PC-3 (cell line): Measurements from ENCODE around the gene PSEN2. TPM values are rescaled to one million over a fixed set of nuclear protein-coding genes. Genes with fewer than 3 reads are reported as not detected.

Experiments
- ATAC-seq: fragments of 200-7000 bp; cut with Tn5 transposase; 2 replicates; pipeline ENCODE4 v1.9.1; 2020; ENCODE audit warnings: mild to moderate bottlenecking, moderate library complexity
- BruUV-seq: library from RNA; stranded (reverse); fragments of 400-500 nt; replicated peaks from 2 replicates; lab custom pipeline; 2021; lab: Mats Ljungman, UMichigan
- CTCF ChIA-PET: fragments of 300-600 bp; sonication (Branson Sonifier 250); formaldehyde crosslinking; loops from one replicate; lab custom pipeline; 2022; ENCODE audit warnings: antibody characterized with exemption; lab: Charles Lee
- POLR2A ChIA-PET: fragments of 300-600 bp; sonication (Branson Sonifier 250); formaldehyde crosslinking; loops from one replicate; lab custom pipeline; 2022; ENCODE audit warnings: antibody characterized with exemption; ENCODE audit not compliant: unreplicated experiment; lab: Charles Lee
- DNase-seq: peaks from one replicate; pipeline ENCODE4 v3.0.0-alpha.2; 2015
- H2AFZ ChIP-seq: fragments of 300-600 bp; sonication (generic); 2 replicates; pipeline ENCODE4 v1.6.0; 2016; ENCODE audit warnings: antibody characterized with exemption, low read length
- H3F3A ChIP-seq: fragments of 300-600 bp; sonication (generic); one replicate; pipeline ENCODE4 v1.6.0; 2017; ENCODE audit warnings: antibody characterized with exemption, low read length, control low read depth, mild to moderate bottlenecking; ENCODE audit not compliant: unreplicated experiment
- H3K27ac ChIP-seq: fragments of 300-600 bp; sonication (generic); 2 replicates; pipeline ENCODE4 v1.5.1; 2016; ENCODE audit warnings: mild to moderate bottlenecking, low read length
- H3K27me3 ChIP-seq: fragments of 300-600 bp; sonication (generic); 2 replicates; pipeline ENCODE4 v1.6.1; 2016; ENCODE audit warnings: low read length, mixed read lengths
- H3K36me3 ChIP-seq: fragments of 300-600 bp; sonication (generic); 2 replicates; pipeline ENCODE4 v1.6.1; 2016; ENCODE audit warnings: low read depth, mixed run types, low read length, mixed read lengths
- H3K4me1 ChIP-seq: fragments of 300-600 bp; sonication (generic); 2 replicates; pipeline ENCODE4 v1.5.1; 2016; ENCODE audit warnings: low read length; ENCODE audit not compliant: insufficient read depth
- H3K4me2 ChIP-seq: fragments of 300-600 bp; sonication (generic); 2 replicates; pipeline ENCODE4 v1.6.0; 2016; ENCODE audit warnings: low read length
- H3K4me3 ChIP-seq: fragments of 300-600 bp; sonication (generic); 2 replicates; pipeline ENCODE4 v1.5.1; 2016; ENCODE audit warnings: mild to moderate bottlenecking, low read length, mixed read lengths
- H3K79me2 ChIP-seq: fragments of 300-600 bp; sonication (generic); 2 replicates; pipeline ENCODE4 v1.6.1; 2017; ENCODE audit warnings: low read length, mixed read lengths
- H3K9ac ChIP-seq: fragments of 300-600 bp; sonication (generic); 2 replicates; pipeline ENCODE4 v1.6.0; 2016; ENCODE audit warnings: mild to moderate bottlenecking, low read length
- H3K9me2 ChIP-seq: fragments of 300-600 bp; sonication (generic); replicated peaks from 2 replicates; pipeline ENCODE4 v1.6.1; 2016; ENCODE audit warnings: mixed run types, low read length, mixed read lengths
- H3K9me3 ChIP-seq: fragments of 300-600 bp; sonication (generic); 2 replicates; pipeline ENCODE4 v1.6.1; 2016; ENCODE audit warnings: low read length, mixed read lengths
- H4K20me1 ChIP-seq: fragments of 300-600 bp; sonication (generic); 2 replicates; pipeline ENCODE4 v1.6.1; 2016; ENCODE audit warnings: low read length, mixed read lengths
- EZH2 ChIP-seq: fragments of 300-600 bp; sonication (generic); IDR thresholded peaks from one replicate; pipeline ENCODE4 v1.6.1; 2017; ENCODE audit warnings: antibody characterized with exemption, mild to moderate bottlenecking, low read length; ENCODE audit not compliant: unreplicated experiment
- EZH2phosphoT487 ChIP-seq: fragments of 300-600 bp; sonication (generic); IDR thresholded peaks from 2 replicates; pipeline ENCODE4 v1.6.1; 2018; ENCODE audit warnings: mild to moderate bottlenecking, antibody characterized with exemption, low read length, borderline replicate concordance
- intact Hi-C: fragments of 100-400 bp; cut with micrococcal nuclease; formaldehyde crosslinking; loops from 2 replicates; pipeline ENCODE4 v1.9.0; 2023
- total RNA-seq: library from RNA; depleted of rRNA; stranded (reverse); fragments of >200 nt; gene quantifications from 2 replicates; pipeline ENCODE4 v1.2.3, GENCODE V29; 2014
- TF ChIP-seq, protein P1 (sequence below): fragments of 300-600 bp; sonication (generic); conservative IDR thresholded peaks from 2 replicates; pipeline ENCODE4 v1.5.1; 2017; ENCODE audit warnings: antibody characterized with exemption, low read depth, mild to moderate bottlenecking, low read length

The PSEN2 gene
- total RNA-seq, 1 experiment from 2014 or later: 85.3 TPM

DNA sequence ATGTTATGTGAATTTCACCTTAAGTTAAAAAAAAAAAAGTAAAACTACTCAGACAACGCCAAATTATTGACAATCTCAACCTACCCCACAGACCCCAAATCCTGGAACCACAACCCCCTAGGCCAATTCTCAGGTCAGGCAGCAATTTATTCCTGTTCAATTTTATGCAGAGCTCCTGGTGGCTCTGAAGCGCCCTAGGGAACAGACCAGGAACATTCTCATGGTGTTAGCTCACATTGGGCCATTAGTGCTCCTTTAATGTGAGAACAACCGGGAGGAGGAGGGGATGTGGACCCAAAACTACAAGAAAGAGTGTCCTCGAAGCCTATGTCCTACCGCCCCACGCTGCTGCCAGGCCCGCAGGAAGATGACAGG, 403 bp upstream of the PSEN2 start:
- H2AFZ ChIP-seq: peak overlapping the region; percentile 89
- TF ChIP-seq EZH2phosphoT487 (no peak), EZH2 (no peak)
- TF ChIP-seq, protein P1, sequence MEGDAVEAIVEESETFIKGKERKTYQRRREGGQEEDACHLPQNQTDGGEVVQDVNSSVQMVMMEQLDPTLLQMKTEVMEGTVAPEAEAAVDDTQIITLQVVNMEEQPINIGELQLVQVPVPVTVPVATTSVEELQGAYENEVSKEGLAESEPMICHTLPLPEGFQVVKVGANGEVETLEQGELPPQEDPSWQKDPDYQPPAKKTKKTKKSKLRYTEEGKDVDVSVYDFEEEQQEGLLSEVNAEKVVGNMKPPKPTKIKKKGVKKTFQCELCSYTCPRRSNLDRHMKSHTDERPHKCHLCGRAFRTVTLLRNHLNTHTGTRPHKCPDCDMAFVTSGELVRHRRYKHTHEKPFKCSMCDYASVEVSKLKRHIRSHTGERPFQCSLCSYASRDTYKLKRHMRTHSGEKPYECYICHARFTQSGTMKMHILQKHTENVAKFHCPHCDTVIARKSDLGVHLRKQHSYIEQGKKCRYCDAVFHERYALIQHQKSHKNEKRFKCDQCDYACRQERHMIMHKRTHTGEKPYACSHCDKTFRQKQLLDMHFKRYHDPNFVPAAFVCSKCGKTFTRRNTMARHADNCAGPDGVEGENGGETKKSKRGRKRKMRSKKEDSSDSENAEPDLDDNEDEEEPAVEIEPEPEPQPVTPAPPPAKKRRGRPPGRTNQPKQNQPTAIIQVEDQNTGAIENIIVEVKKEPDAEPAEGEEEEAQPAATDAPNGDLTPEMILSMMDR: no peak
- peaks cover 7% of the 10 kb centered on the region; the same call in 1 of the 2 replicates for H4K20me1 ChIP-seq
- peak overlapping the region; percentile 13 for H3K27ac ChIP-seq
- H3K36me3 ChIP-seq: no peaks in the 10 kb centered on the region
- peaks cover 52% of the 10 kb centered on the region for H3K4me1 ChIP-seq
- H3K4me3 ChIP-seq: peak overlapping the region; percentile 81
- no peak for ATAC-seq
- no peaks in the 10 kb centered on the region for H3F3A ChIP-seq
- no peaks in the 10 kb centered on the region for H3K9me2 ChIP-seq
- H3K27me3 ChIP-seq: no peaks in the 10 kb centered on the region
- TSS peak; percentile 85 for BruUV-seq
- DNase-seq: no peak
- no peaks in the 10 kb centered on the region for H3K9me3 ChIP-seq
- H3K79me2 ChIP-seq: peaks cover 32% of the 10 kb centered on the region
- H3K9ac ChIP-seq: peak overlapping the region; percentile 75
- ChIA-PET POLR2A (interaction anchor here (0.7 kb wide), 2 partner anchors 923 to 1839 kb away, joined by 3 to 6 read pairs; no protein-coding TSS in a partner anchor), CTCF (no interaction called here)
- intact Hi-C loops: loop anchor here (2.0 to 5.0 kb wide), 2 partner anchors 71 to 482 kb away; partner anchors contain the start of gene COQ8A
- H3K4me2 ChIP-seq: peak overlapping the region; percentile 96

DNA sequence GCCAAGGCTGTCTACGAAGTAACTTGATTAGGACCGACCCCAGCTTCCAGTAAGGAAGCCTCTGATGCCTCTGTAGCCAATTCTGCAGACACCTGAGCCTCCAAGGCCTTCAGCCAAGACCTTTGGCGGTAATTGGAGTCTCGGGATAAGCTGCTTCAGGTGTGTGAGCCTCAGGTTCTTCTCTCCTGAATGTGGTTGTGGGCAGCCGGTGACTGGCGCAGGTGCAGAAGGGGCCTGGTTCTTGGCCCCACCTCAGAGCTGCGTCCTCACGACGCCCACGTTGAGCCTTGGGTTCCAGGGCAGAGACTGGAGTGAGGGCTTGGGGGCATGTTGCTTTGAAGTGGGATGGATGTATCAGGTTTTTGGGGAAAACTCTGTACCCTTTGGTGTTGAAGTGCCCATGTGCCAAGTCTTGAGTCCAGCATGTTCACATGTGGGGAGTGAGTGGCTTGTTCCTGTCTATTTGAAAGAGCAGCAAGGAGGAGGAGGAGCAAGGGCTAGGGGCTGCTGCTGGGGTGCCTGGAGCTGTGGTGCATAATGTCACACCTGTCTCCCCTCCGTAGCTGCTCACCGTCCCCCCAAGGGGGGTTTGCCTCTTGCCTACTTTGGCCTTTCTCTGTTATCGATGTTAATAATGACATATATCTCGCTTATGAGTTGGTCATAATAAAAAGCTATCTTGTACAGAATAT, 1.4 kb downstream of the PSEN2 start:
- H3F3A ChIP-seq: no peaks in the 10 kb centered on the region
- peak overlapping the region; percentile 75; the same call in 1 of the 2 replicates for H3K9ac ChIP-seq
- H3K27ac ChIP-seq: no peak overlapping the region
- H3K36me3 ChIP-seq: no peaks in the 10 kb centered on the region; the same call in 1 of the 2 replicates
- H3K9me2 ChIP-seq: no peaks in the 10 kb centered on the region
- DNase-seq (peak; percentile 33), ATAC-seq (no peak)
- TF ChIP-seq, protein P1: no peak
- TF ChIP-seq EZH2 (no peak), EZH2phosphoT487 (no peak)
- BruUV-seq: TSS peak; percentile 47
- ChIA-PET CTCF (no interaction called here), POLR2A (no interaction called here)
- peak overlapping the region; percentile 89; the same call in 1 of the 2 replicates for H2AFZ ChIP-seq
- no peaks in the 10 kb centered on the region for H3K9me3 ChIP-seq
- peaks cover 7% of the 10 kb centered on the region; the same call in 1 of the 2 replicates for H4K20me1 ChIP-seq
- H3K27me3 ChIP-seq: no peaks in the 10 kb centered on the region
- H3K4me2 ChIP-seq: peak overlapping the region; percentile 96
- H3K4me1 ChIP-seq: peaks cover 48% of the 10 kb centered on the region
- peak overlapping the region; percentile 81 for H3K4me3 ChIP-seq
- intact Hi-C loops: loop anchor here (1.0 to 5.0 kb wide), 3 partner anchors 69 to 481 kb away; partner anchors contain the start of gene COQ8A
- H3K79me2 ChIP-seq: peaks cover 32% of the 10 kb centered on the region
